GM23338 (cell line): ENCODE measurements around the gene LIPG. TPM values are rescaled to one million over a fixed set of nuclear protein-coding genes. Genes with fewer than 3 reads are reported as not detected.

ENCODE experiments used
- ATAC-seq: fragments of 200-7000 bp; cut with Tn5 transposase; 3 replicates; pipeline ENCODE4 v1.9.1; 2020
- DNase-seq: peaks from one replicate; pipeline ENCODE4 v3.0.0-alpha.2; 2015; ENCODE audit warnings: low spot score
- H2AFZ ChIP-seq: fragments of 200-600 bp; sonication (generic); 2 replicates; pipeline ENCODE4 v1.8.0; 2016; ENCODE audit warnings: antibody characterized with exemption, mild to moderate bottlenecking, moderate library complexity
- H3F3A ChIP-seq: fragments of 200-600 bp; sonication (generic); replicated peaks from 2 replicates; pipeline ENCODE4 v1.8.0; 2017; ENCODE audit warnings: antibody characterized with exemption, mixed run types, low read depth
- H3K27ac ChIP-seq: fragments of 200-600 bp; sonication (generic); 2 replicates; pipeline ENCODE4 v1.6.1; 2016; ENCODE audit warnings: low read depth
- H3K27me3 ChIP-seq: fragments of 200-600 bp; sonication (generic); 2 replicates; pipeline ENCODE4 v1.8.0; 2016; ENCODE audit warnings: mild to moderate bottlenecking, mixed run types, moderate library complexity; ENCODE audit not compliant: insufficient read depth
- H3K36me3 ChIP-seq: fragments of 200-600 bp; sonication (generic); 2 replicates; pipeline ENCODE4 v1.8.0; 2016; ENCODE audit warnings: mild to moderate bottlenecking; ENCODE audit not compliant: insufficient read depth
- H3K4me1 ChIP-seq: fragments of 200-600 bp; sonication (generic); 2 replicates; pipeline ENCODE4 v1.8.0; 2016; ENCODE audit warnings: mild to moderate bottlenecking, moderate library complexity; ENCODE audit not compliant: insufficient read depth
- H3K4me2 ChIP-seq: fragments of 200-600 bp; sonication (generic); 2 replicates; pipeline ENCODE4 v1.7.1; 2017; ENCODE audit warnings: mixed run types
- H3K4me3 ChIP-seq: fragments of 200-600 bp; sonication (generic); 2 replicates; pipeline ENCODE4 v1.6.1; 2016; ENCODE audit warnings: mixed run types
- H3K79me2 ChIP-seq: fragments of 200-600 bp; sonication (generic); replicated peaks from 2 replicates; pipeline ENCODE4 v1.8.0; 2017; ENCODE audit warnings: mild to moderate bottlenecking; ENCODE audit not compliant: insufficient read depth
- H3K9me2 ChIP-seq: fragments of 200-600 bp; sonication (generic); 2 replicates; pipeline ENCODE4 v1.8.0; 2017; ENCODE audit not compliant: insufficient read depth
- H4K20me1 ChIP-seq: fragments of 200-600 bp; sonication (generic); replicated peaks from 2 replicates; pipeline ENCODE4 v1.8.0; 2017; ENCODE audit warnings: mild to moderate bottlenecking; ENCODE audit not compliant: insufficient read depth
- H3K27ac Mint-ChIP-seq: 2 replicates; pipeline ENCODE4 v1.8.0; 2020; ENCODE audit warnings: inconsistent platforms, mild to moderate bottlenecking, moderate library complexity, mixed read lengths
- H3K27me3 Mint-ChIP-seq: 3 replicates; pipeline ENCODE4 v1.8.0; 2022; ENCODE audit warnings: low read depth, mild to moderate bottlenecking, moderate library complexity, mixed read lengths, inconsistent platforms; ENCODE audit not compliant: insufficient read depth, poor library complexity
- H3K36me3 Mint-ChIP-seq: 3 replicates; pipeline ENCODE4 v1.8.0; 2021; ENCODE audit warnings: low read depth, mild to moderate bottlenecking, inconsistent platforms, moderate library complexity, mixed read lengths
- H3K4me1 Mint-ChIP-seq: 3 replicates; pipeline ENCODE4 v1.8.0; 2020; ENCODE audit warnings: mild to moderate bottlenecking, inconsistent platforms, mixed read lengths
- H3K4me3 Mint-ChIP-seq: 3 replicates; pipeline ENCODE4 v1.8.0; 2021; ENCODE audit warnings: moderate library complexity, mild to moderate bottlenecking, inconsistent platforms, mixed read lengths
- H3K9me3 Mint-ChIP-seq: 3 replicates; pipeline ENCODE4 v1.8.0; 2020; ENCODE audit warnings: moderate library complexity, mild to moderate bottlenecking, inconsistent platforms, mixed read lengths
- CREB1 ChIP-seq: fragments of 250-450 bp; sonication (Bioruptor Pico); IDR thresholded peaks from 2 replicates; pipeline ENCODE4 v1.5.0; 2020; ENCODE audit warnings: low read depth, mild to moderate bottlenecking, moderate library complexity
- EZH2phosphoT487 ChIP-seq: fragments of 200-600 bp; sonication (generic); IDR thresholded peaks from one replicate; pipeline ENCODE4 v1.8.1; 2018; ENCODE audit warnings: antibody characterized with exemption; ENCODE audit not compliant: unreplicated experiment
- JUNB ChIP-seq: IDR thresholded peaks from one replicate; pipeline ENCODE4 v1.6.1; 2016; ENCODE audit warnings: antibody characterized with exemption; ENCODE audit not compliant: unreplicated experiment
- NANOG ChIP-seq: IDR thresholded peaks from 2 replicates; pipeline ENCODE4 v1.6.1; 2016; ENCODE audit warnings: antibody characterized with exemption, borderline replicate concordance
- POLR2AphosphoS5 ChIP-seq: IDR thresholded peaks from 2 replicates; pipeline ENCODE4 v1.6.1; 2016; ENCODE audit warnings: antibody characterized with exemption, low read depth
- STAT1 ChIP-seq: IDR thresholded peaks from one replicate; pipeline ENCODE4 v1.6.1; 2016; ENCODE audit warnings: antibody characterized with exemption; ENCODE audit not compliant: unreplicated experiment
- ZNF114 ChIP-seq: fragments of 250-450 bp; sonication (Bioruptor Pico); IDR thresholded peaks from 2 replicates; pipeline ENCODE4 v1.5.0; 2020; ENCODE audit warnings: mild to moderate bottlenecking, moderate library complexity
- ZNF331 ChIP-seq: fragments of 250-450 bp; sonication (Bioruptor Pico); IDR thresholded peaks from 2 replicates; pipeline ENCODE4 v1.5.0; 2020; ENCODE audit warnings: low read depth, mild to moderate bottlenecking, moderate library complexity
- polyA plus RNA-seq: library from polyadenylated mRNA; unstranded; fragments of >200 nt; fragmentation: Nextera tagmentation; extraction: Ambion mirVana; gene quantifications from 2 replicates; pipeline ENCODE4 v1.2.1, GENCODE V29; 2016
- total RNA-seq: library from RNA; depleted of rRNA; stranded (reverse); fragments of >200 nt; shearing (Covaris generic); gene quantifications from 2 replicates; pipeline ENCODE4 v1.2.3, GENCODE V29; 2014
- TF ChIP-seq, protein P1 (sequence below), 2 experiments: fragments of 200-600 bp in 1 of 2; sonication (generic) in 1 of 2; conservative IDR thresholded peaks; 2 replicates each; pipeline versions ENCODE4 v1.5.1 to v1.6.1; 2016 to 2017; ENCODE audit warnings: antibody characterized with exemption in 2 of 2, low read depth in 2 of 2, mild to moderate bottlenecking in 2 of 2, moderate library complexity in 1 of 2
- TF ChIP-seq, protein P2 (sequence below): fragments of 250-450 bp; sonication (Bioruptor Pico); IDR thresholded peaks from 2 replicates; pipeline ENCODE4 v1.5.0; 2020; ENCODE audit warnings: mild to moderate bottlenecking, moderate library complexity

Gene LIPG
- total and polyA plus RNA-seq, 2 experiments from 2014 or later: 4.9 to 17.7 TPM

DNA sequence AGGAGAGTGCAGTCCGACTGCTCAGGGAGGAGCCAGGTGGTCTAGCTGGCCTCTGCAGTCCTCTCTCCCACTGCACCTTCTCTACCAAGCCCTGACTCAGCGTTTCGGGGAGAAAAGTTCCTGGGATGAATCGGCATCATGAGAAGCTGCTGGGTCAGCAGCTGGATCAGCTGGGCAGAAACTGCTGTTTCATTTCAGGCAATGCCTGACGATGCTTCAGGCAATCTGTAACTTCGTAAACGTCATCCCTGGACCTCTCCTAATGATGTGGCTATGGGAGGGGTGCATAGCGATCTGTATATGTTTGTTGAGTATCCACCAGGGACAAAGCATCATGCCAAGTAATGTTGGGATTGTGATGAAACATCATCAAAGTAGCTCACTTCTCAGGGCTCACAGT, 20.7 kb downstream of the LIPG start:
- no peak overlapping the region for H3K4me3 ChIP-seq
- no peak overlapping the region for H3K27ac ChIP-seq
- H4K20me1 ChIP-seq: no peaks in the 10 kb centered on the region; the same call in 1 of the 2 replicates
- no peak overlapping the region for H3K4me2 ChIP-seq
- ATAC-seq (no peak), DNase-seq (no peak)
- H3K36me3 ChIP-seq: no peaks in the 10 kb centered on the region
- no peaks in the 10 kb centered on the region for H3K27me3 ChIP-seq
- TF ChIP-seq, protein P1, sequence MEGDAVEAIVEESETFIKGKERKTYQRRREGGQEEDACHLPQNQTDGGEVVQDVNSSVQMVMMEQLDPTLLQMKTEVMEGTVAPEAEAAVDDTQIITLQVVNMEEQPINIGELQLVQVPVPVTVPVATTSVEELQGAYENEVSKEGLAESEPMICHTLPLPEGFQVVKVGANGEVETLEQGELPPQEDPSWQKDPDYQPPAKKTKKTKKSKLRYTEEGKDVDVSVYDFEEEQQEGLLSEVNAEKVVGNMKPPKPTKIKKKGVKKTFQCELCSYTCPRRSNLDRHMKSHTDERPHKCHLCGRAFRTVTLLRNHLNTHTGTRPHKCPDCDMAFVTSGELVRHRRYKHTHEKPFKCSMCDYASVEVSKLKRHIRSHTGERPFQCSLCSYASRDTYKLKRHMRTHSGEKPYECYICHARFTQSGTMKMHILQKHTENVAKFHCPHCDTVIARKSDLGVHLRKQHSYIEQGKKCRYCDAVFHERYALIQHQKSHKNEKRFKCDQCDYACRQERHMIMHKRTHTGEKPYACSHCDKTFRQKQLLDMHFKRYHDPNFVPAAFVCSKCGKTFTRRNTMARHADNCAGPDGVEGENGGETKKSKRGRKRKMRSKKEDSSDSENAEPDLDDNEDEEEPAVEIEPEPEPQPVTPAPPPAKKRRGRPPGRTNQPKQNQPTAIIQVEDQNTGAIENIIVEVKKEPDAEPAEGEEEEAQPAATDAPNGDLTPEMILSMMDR (conservative IDR thresholded peaks at IDR 0.05; ENCODE audit: low read depth in 2 of 2): no peak
- no peak for TF ChIP-seq POLR2AphosphoS5
- no peak for TF ChIP-seq STAT1
- TF ChIP-seq ZNF114 (CRISPR knock-in tag): no peak
- peaks cover 13% of the 10 kb centered on the region for H3K4me1 Mint-ChIP-seq
- H3K36me3 Mint-ChIP-seq: peaks cover 16% of the 10 kb centered on the region
- H3K4me1 ChIP-seq: peaks cover 4% of the 10 kb centered on the region; the same call in 1 of the 2 replicates
- H3K9me2 ChIP-seq: no peaks in the 10 kb centered on the region
- no peaks in the 10 kb centered on the region for H3K79me2 ChIP-seq
- H2AFZ ChIP-seq: no peak overlapping the region
- no peaks in the 10 kb centered on the region for H3F3A ChIP-seq
- H3K4me3 Mint-ChIP-seq: no peak overlapping the region
- peaks cover 10% of the 10 kb centered on the region for H3K27me3 Mint-ChIP-seq
- peaks cover 8% of the 10 kb centered on the region for H3K9me3 Mint-ChIP-seq
- H3K27ac Mint-ChIP-seq: peak overlapping the region; percentile 67; the same call in 1 of the 2 replicates

DNA sequence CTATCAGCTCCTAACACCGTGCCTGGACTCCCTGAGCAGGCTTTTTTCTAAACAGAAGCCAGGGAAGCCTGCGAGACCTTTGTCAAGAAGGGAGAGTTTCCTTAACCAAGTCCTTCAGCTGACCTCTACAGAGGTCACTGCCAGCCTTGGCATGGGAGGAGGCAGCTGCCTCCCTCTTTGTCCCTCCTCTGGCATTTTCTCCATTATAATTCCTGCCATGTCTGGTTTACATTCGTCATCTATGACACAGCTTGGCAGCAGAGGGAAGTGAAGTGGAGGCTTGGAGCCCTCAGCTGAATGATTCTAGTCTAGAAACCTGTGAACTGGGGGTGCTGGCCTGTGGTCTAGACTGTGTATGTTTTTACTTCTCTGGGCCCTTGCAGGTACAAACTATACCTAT, 22.5 kb downstream of the LIPG start:
- H3K27me3 Mint-ChIP-seq: peaks cover 10% of the 10 kb centered on the region
- no peak for TF ChIP-seq NANOG
- no peak for TF ChIP-seq ZNF114 (CRISPR knock-in tag)
- TF ChIP-seq ZNF331 (CRISPR knock-in tag): no peak
- no peak for TF ChIP-seq POLR2AphosphoS5
- no peak for TF ChIP-seq CREB1 (CRISPR knock-in tag)
- TF ChIP-seq, protein P1 (conservative IDR thresholded peaks at IDR 0.05; ENCODE audit: low read depth in 2 of 2): no peak
- TF ChIP-seq EZH2phosphoT487: no peak
- TF ChIP-seq STAT1: no peak
- TF ChIP-seq, protein P2, sequence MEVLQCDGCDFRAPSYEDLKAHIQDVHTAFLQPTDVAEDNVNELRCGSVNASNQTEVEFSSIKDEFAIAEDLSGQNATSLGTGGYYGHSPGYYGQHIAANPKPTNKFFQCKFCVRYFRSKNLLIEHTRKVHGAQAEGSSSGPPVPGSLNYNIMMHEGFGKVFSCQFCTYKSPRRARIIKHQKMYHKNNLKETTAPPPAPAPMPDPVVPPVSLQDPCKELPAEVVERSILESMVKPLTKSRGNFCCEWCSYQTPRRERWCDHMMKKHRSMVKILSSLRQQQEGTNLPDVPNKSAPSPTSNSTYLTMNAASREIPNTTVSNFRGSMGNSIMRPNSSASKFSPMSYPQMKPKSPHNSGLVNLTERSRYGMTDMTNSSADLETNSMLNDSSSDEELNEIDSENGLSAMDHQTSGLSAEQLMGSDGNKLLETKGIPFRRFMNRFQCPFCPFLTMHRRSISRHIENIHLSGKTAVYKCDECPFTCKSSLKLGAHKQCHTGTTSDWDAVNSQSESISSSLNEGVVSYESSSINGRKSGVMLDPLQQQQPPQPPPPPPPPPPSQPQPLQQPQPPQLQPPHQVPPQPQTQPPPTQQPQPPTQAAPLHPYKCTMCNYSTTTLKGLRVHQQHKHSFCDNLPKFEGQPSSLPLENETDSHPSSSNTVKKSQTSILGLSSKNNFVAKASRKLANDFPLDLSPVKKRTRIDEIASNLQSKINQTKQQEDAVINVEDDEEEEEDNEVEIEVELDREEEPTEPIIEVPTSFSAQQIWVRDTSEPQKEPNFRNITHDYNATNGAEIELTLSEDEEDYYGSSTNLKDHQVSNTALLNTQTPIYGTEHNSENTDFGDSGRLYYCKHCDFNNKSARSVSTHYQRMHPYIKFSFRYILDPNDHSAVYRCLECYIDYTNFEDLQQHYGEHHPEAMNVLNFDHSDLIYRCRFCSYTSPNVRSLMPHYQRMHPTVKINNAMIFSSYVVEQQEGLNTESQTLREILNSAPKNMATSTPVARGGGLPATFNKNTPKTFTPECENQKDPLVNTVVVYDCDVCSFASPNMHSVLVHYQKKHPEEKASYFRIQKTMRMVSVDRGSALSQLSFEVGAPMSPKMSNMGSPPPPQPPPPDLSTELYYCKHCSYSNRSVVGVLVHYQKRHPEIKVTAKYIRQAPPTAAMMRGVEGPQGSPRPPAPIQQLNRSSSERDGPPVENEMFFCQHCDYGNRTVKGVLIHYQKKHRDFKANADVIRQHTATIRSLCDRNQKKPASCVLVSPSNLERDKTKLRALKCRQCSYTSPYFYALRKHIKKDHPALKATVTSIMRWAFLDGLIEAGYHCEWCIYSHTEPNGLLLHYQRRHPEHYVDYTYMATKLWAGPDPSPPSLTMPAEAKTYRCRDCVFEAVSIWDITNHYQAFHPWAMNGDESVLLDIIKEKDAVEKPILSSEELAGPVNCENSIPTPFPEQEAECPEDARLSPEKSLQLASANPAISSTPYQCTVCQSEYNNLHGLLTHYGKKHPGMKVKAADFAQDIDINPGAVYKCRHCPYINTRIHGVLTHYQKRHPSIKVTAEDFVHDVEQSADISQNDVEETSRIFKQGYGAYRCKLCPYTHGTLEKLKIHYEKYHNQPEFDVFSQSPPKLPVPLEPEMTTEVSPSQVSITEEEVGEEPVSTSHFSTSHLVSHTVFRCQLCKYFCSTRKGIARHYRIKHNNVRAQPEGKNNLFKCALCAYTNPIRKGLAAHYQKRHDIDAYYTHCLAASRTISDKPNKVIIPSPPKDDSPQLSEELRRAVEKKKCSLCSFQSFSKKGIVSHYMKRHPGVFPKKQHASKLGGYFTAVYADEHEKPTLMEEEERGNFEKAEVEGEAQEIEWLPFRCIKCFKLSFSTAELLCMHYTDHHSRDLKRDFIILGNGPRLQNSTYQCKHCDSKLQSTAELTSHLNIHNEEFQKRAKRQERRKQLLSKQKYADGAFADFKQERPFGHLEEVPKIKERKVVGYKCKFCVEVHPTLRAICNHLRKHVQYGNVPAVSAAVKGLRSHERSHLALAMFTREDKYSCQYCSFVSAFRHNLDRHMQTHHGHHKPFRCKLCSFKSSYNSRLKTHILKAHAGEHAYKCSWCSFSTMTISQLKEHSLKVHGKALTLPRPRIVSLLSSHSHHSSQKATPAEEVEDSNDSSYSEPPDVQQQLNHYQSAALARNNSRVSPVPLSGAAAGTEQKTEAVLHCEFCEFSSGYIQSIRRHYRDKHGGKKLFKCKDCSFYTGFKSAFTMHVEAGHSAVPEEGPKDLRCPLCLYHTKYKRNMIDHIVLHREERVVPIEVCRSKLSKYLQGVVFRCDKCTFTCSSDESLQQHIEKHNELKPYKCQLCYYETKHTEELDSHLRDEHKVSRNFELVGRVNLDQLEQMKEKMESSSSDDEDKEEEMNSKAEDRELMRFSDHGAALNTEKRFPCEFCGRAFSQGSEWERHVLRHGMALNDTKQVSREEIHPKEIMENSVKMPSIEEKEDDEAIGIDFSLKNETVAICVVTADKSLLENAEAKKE (CRISPR knock-in tag): no peak
- no peak for TF ChIP-seq JUNB
- Histone ChIP-seq H3K27ac (no peak overlapping the region), H3F3A (no peaks in the 10 kb centered on the region), H2AFZ (no peak overlapping the region), H3K27me3 (no peaks in the 10 kb centered on the region), H3K4me2 (no peak overlapping the region), H3K9me2 (no peaks in the 10 kb centered on the region), H3K36me3 (peaks cover 3% of the 10 kb centered on the region; the same call in 1 of the 2 replicates), H3K4me1 (peaks cover 4% of the 10 kb centered on the region; the same call in 1 of the 2 replicates), H3K79me2 (no peaks in the 10 kb centered on the region), H4K20me1 (no peaks in the 10 kb centered on the region; the same call in 1 of the 2 replicates), H3K4me3 (no peak overlapping the region)
- no peak overlapping the region for H3K27ac Mint-ChIP-seq
- H3K9me3 Mint-ChIP-seq: peaks cover 5% of the 10 kb centered on the region; the same call in 2 of the 3 replicates
- DNase-seq: no peak
- ATAC-seq: no peak
- H3K4me1 Mint-ChIP-seq: peaks cover 13% of the 10 kb centered on the region
- no peak overlapping the region for H3K4me3 Mint-ChIP-seq
- peaks cover 22% of the 10 kb centered on the region for H3K36me3 Mint-ChIP-seq
